Stimulated activated naive B cell treated with anti-CD40 and anti-IgM and Interleukin-4, amounts not matched to agents 10 μg/mL and 1 μg/mL and 100 μg/mL, for 72 hours (primary cell): ENCODE results near the gene FCHSD2.
A peak's percentile ranks its signal among the peaks of the same experiment; 100 is the strongest.
"Not testable (repeated sequence)": the region's sequence is repeated elsewhere in the genome, so short reads cannot be mapped to it uniquely, and the experiment has no call there.

Experiments
- ATAC-seq, 2 donors: fragments of 150-1000 bp; cut with Tn5 transposase; replicated peaks; 2 replicates each; pipeline ENCODE4 v1.10.0; 2021; ENCODE audit warnings: moderate library complexity in 1 of 2
- DNase-seq: peaks from one replicate; pipeline ENCODE4 v3.0.0; 2021
- H3K27ac Mint-ChIP-seq: one replicate; pipeline ENCODE4 v1.8.0; 2022; ENCODE audit warnings: mild to moderate bottlenecking, mixed read lengths
- H3K27me3 Mint-ChIP-seq, 2 donors: one replicate each; pipeline ENCODE4 v1.8.0; 2022; ENCODE audit warnings: mixed read lengths in 2 of 2
- H3K36me3 Mint-ChIP-seq, 2 donors: one replicate each; pipeline ENCODE4 v1.8.0; 2022; ENCODE audit warnings: mixed read lengths in 2 of 2, mild to moderate bottlenecking in 1 of 2
- H3K4me1 Mint-ChIP-seq, 2 donors: one replicate each; pipeline ENCODE4 v1.8.0; 2022; ENCODE audit warnings: mixed read lengths in 2 of 2, mild to moderate bottlenecking in 1 of 2
- H3K4me3 Mint-ChIP-seq, 2 donors: one replicate each; pipeline ENCODE4 v1.8.0; 2022; ENCODE audit warnings: mild to moderate bottlenecking in 2 of 2, mixed read lengths in 2 of 2, moderate library complexity in 1 of 2
- H3K9me3 Mint-ChIP-seq, 2 donors: one replicate each; pipeline ENCODE4 v1.8.0; 2022; ENCODE audit warnings: mixed read lengths in 2 of 2, mild to moderate bottlenecking in 1 of 2

FCHSD2 gene

DNA sequence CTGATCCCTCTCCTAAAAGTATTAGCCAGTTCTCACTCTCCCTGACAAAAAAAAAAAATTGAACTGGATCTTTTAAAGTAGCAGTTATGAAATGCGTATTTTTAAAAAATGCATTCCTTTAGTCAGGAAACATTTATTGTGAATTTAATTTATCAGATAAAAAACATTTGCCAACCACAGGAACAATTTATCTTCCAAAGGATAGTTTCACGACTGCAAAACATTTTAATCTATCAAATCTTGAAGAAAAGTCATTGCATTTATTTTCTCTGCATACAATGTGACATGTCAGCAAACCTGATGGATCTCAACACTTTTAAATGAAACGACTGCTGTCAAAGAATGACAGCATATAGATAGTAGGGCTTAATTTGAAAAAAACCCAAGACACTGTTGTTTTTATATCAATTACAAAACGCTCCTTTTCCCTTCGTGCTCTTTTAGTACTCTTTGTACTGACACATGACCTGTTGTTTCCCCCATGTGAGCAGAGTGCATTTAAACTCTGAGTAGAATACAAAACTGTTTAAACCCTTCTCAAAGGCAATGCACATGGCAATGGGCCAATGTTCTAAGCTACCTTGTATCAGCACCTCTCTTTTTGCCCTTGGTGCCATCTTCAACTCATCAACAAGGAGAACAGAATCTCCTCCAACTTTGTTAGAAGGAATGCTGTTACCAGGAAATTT, 220.9 kb downstream of the FCHSD2 start:
- Mint-ChIP-seq H3K4me3 (no peak overlapping the region), H3K27me3 (no peaks in the 10 kb centered on the region), H3K9me3 (no peaks in the 10 kb centered on the region), H3K36me3 (peaks cover 25 to 38% of the 10 kb centered on the region in 2 donors), H3K27ac (peak overlapping the region; percentile 33), H3K4me1 (peaks cover 13 to 30% of the 10 kb centered on the region in 2 donors)
- ATAC-seq (no peak), DNase-seq (no peak)

GRCh38 chr11:72920001-72920400, 222.1 kb downstream of the FCHSD2 start:
- Mint-ChIP-seq H3K9me3 (no peaks in the 10 kb centered on the region), H3K4me1 (peaks cover 11 to 25% of the 10 kb centered on the region in 2 donors), H3K27ac (peak overlapping the region; percentile 60), H3K27me3 (no peaks in the 10 kb centered on the region), H3K4me3 (no peak overlapping the region), H3K36me3 (peaks cover 31 to 43% of the 10 kb centered on the region in 2 donors)
- DNase-seq (no peak), ATAC-seq (no peak)

GRCh38 chr11:72918851-72919250, 223.3 kb downstream of the FCHSD2 start:
- H3K4me1 Mint-ChIP-seq: peaks cover 12 to 21% of the 10 kb centered on the region in 2 donors
- H3K36me3 Mint-ChIP-seq: peaks cover 42 to 52% of the 10 kb centered on the region in 2 donors
- peaks cover 0 to 3% of the 10 kb centered on the region in 2 donors for H3K9me3 Mint-ChIP-seq
- H3K4me3 Mint-ChIP-seq: no peak overlapping the region
- no peak for DNase-seq
- no peak overlapping the region for H3K27ac Mint-ChIP-seq
- no peak for ATAC-seq
- no peaks in the 10 kb centered on the region for H3K27me3 Mint-ChIP-seq

- Mint-ChIP-seq H3K9me3 (peaks cover 14 to 16% of the 10 kb centered on the region in 2 donors), H3K27me3 (no peaks in the 10 kb centered on the region), H3K4me3 (no peak overlapping the region), H3K27ac (no peak overlapping the region), H3K36me3 (peaks cover 79 to 85% of the 10 kb centered on the region in 2 donors), H3K4me1 (peaks cover 8 to 9% of the 10 kb centered on the region in 2 donors)
- ATAC-seq (no peak), DNase-seq (no peak)
Observed at GRCh38 chr11:72912253-72912652, 229.9 kb downstream of the FCHSD2 start.

DNA sequence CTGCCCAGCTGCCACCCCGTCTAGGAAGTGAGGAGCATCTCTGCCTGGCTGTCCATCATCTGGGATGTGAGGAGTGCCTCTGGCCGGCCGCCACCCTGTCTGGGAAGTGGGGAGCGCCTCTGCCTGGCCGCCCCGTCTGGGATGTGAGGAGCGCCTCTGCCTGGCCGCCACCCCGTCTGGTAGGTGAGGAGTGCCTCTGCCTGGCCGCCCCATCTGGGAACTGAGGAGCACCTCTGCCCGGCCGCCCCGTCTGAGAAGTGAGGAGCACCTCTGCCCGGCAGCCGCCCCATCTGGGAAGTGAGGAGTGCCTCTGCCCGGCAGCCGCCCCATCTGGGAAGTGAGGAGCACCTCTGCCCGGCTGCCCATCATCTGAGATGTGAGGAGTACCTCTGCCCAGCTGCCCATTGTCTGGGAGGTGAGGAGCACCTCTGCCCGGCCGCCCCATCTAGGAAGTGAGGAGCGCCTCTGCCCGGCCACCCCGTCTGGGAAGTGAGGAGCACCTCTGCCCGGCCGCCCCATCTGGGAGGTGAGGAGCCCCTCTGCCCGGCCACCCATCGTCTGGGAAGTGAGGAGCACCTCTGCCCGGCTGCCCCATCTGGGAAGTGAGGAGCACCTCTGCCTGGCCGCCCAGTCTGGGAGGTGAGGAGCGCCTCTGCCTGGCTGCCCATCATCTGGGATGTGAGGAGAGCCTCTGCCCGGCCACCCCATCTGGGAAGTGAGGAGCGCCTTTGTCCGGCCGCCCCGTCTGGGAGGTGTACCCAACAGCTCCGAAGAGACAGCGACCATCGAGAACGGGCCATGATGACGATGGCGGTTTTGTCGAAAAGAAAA, 232.3 kb downstream of the FCHSD2 start:
- not testable (repeated sequence) for H3K27me3 Mint-ChIP-seq, DNase-seq, H3K4me3 Mint-ChIP-seq, ATAC-seq
- Mint-ChIP-seq H3K27ac (peak overlapping the region; percentile 77), H3K9me3 (peaks cover 16 to 17% of the 10 kb centered on the region in 2 donors), H3K36me3 (peaks cover 73 to 88% of the 10 kb centered on the region in 2 donors), H3K4me1 (peaks cover 4 to 14% of the 10 kb centered on the region in 2 donors)

DNA sequence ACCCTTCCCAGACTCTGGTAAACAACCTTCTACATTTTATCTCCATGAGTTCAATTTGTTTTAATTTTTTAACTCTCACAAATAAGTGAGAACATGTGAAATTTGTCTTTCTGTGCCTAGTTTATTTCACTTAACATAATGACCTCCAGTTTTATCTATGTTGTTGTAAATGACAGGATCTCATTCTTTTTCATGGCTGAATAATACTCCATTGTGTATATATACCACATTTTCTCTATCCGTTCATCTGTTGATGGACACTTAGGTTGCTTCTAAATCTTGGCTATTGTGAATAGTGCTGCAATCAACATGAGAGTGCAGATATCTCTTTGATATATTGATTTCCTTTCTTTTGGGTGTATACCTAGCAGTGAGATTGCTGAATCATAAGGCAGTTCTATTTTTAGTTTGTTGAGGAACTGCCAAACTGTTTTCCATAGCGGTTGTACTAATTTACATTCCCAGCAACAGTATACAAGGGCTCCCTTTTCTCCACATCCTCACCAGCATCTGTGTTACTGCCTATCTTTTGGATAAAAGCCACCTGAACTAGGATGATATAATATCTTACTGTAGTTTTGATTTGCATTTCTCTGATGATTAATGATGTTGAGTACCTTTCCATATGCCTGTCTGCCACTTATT, 234.0 kb downstream of the FCHSD2 start:
- peaks cover 0 to 15% of the 10 kb centered on the region in 2 donors for H3K4me1 Mint-ChIP-seq

GRCh38 chr11:72904016-72904415, 238.1 kb downstream of the FCHSD2 start:
- no peak overlapping the region for H3K4me3 Mint-ChIP-seq
- H3K4me1 Mint-ChIP-seq: peaks cover 0 to 19% of the 10 kb centered on the region in 2 donors
- H3K27ac Mint-ChIP-seq: no peak overlapping the region
- DNase-seq: no peak
- H3K9me3 Mint-ChIP-seq: peaks cover 3 to 8% of the 10 kb centered on the region in 2 donors
- ATAC-seq: no peak
- peaks cover 35 to 58% of the 10 kb centered on the region in 2 donors for H3K36me3 Mint-ChIP-seq
- H3K27me3 Mint-ChIP-seq: no peaks in the 10 kb centered on the region

More for the DNA sequence above, 234.0 kb downstream of the FCHSD2 start:
- no peak overlapping the region for H3K4me3 Mint-ChIP-seq
- H3K27me3 Mint-ChIP-seq: no peaks in the 10 kb centered on the region
- ATAC-seq: no peak
- H3K9me3 Mint-ChIP-seq: peaks cover 11 to 16% of the 10 kb centered on the region in 2 donors
- peaks cover 63 to 84% of the 10 kb centered on the region in 2 donors for H3K36me3 Mint-ChIP-seq
- no peak for DNase-seq
- peak overlapping the region; percentile 81 for H3K27ac Mint-ChIP-seq

GRCh38 chr11:72901374-72901773, 240.7 kb downstream of the FCHSD2 start:
- Mint-ChIP-seq H3K9me3 (no peaks in the 10 kb centered on the region), H3K4me3 (no peak overlapping the region), H3K27ac (peak overlapping the region; percentile 59), H3K4me1 (peaks cover 0 to 19% of the 10 kb centered on the region in 2 donors), H3K36me3 (peaks cover 16 to 42% of the 10 kb centered on the region in 2 donors), H3K27me3 (no peaks in the 10 kb centered on the region)
- DNase-seq (no peak), ATAC-seq (no peak)

DNA sequence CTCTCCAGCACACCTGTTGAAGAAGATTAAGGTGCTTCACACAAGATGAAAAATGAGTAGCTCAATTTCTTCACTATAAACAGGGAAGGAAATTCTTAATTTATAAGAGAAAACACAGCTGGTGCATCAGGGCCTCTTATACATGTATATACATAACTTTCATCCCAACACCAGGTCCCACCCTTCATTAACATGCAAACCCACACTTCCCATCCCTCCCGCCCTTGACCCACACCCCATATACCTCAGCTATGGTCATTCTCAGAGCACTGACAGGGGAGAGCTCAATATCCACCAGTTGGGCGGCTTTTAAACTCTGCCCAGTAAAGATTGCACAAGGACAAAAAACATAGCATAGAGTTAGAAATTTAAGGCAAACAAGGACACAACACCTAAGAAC, 242.1 kb downstream of the FCHSD2 start:
- DNase-seq: no peak
- no peaks in the 10 kb centered on the region for H3K9me3 Mint-ChIP-seq
- H3K4me3 Mint-ChIP-seq: no peak overlapping the region
- H3K27ac Mint-ChIP-seq: peak overlapping the region; percentile 4
- peaks cover 0 to 11% of the 10 kb centered on the region in 2 donors for H3K4me1 Mint-ChIP-seq
- no peaks in the 10 kb centered on the region for H3K27me3 Mint-ChIP-seq
- peaks cover 13 to 31% of the 10 kb centered on the region in 2 donors for H3K36me3 Mint-ChIP-seq
- no peak for ATAC-seq

GRCh38 chr11:72899238-72899637, 242.9 kb downstream of the FCHSD2 start:
- DNase-seq (no peak), ATAC-seq (no peak)

GRCh38 chr11:72897506-72897905, 244.6 kb downstream of the FCHSD2 start:
- H3K4me3 Mint-ChIP-seq: no peak overlapping the region
- H3K9me3 Mint-ChIP-seq: no peaks in the 10 kb centered on the region
- peaks cover 0 to 4% of the 10 kb centered on the region in 2 donors for H3K4me1 Mint-ChIP-seq
- peaks cover 9 to 15% of the 10 kb centered on the region in 2 donors for H3K36me3 Mint-ChIP-seq
- DNase-seq: no peak
- ATAC-seq: no peak
- no peak overlapping the region for H3K27ac Mint-ChIP-seq
- no peaks in the 10 kb centered on the region for H3K27me3 Mint-ChIP-seq

More at GRCh38 chr11:72899238-72899637, 242.9 kb downstream of the FCHSD2 start:
- no peaks in the 10 kb centered on the region for H3K27me3 Mint-ChIP-seq
- H3K27ac Mint-ChIP-seq: no peak overlapping the region
- peaks cover 0 to 4% of the 10 kb centered on the region in 2 donors for H3K4me1 Mint-ChIP-seq
- H3K9me3 Mint-ChIP-seq: no peaks in the 10 kb centered on the region
- no peak overlapping the region for H3K4me3 Mint-ChIP-seq
- peaks cover 13 to 27% of the 10 kb centered on the region in 2 donors for H3K36me3 Mint-ChIP-seq

DNA sequence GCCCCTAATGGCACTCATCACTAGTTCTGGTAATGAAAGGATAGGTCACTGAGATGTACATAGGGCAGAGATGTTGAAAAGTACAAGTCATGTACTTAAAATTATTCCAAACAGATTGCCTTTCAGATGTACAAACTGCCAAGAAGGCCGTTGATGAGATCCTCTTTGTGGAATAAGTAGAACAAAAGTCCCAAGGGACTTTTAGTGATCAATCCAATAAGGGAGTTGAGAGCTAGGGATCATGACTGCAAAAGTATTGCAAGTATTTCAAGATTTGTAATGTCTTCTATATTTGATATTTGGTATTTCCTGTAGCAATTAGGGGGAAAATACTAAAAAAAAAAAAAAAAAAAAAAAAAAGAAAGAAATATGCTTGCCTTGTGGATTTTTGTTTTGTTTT, 245.7 kb downstream of the FCHSD2 start:
- H3K4me1 Mint-ChIP-seq: peaks cover 0 to 4% of the 10 kb centered on the region in 2 donors
- ATAC-seq: no peak
- peaks cover 8 to 22% of the 10 kb centered on the region in 2 donors for H3K36me3 Mint-ChIP-seq
- no peak for DNase-seq
- no peaks in the 10 kb centered on the region for H3K27me3 Mint-ChIP-seq
- H3K9me3 Mint-ChIP-seq: no peaks in the 10 kb centered on the region
- H3K27ac Mint-ChIP-seq: no peak overlapping the region
- H3K4me3 Mint-ChIP-seq: no peak overlapping the region

DNA sequence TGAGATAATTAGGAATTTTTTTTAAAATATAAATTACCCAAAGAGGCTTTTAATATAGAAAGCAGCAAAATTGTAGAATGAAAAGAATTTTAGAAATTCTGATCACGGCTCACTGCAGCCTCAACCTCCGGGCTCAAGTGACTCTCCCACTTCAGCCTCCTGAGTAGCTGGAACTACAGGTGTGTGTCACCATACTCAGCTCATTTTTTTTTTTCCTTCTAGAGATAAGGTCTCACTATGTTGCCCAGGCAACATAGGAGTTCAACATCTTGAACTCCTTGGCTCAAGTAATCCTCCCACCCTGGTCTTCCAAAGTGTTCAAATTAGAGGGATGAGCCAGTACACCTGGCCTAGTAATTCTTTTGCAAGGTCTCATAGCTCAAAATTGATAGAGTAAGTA, 251.2 kb downstream of the FCHSD2 start:
- Mint-ChIP-seq H3K4me1 (peaks cover 4 to 10% of the 10 kb centered on the region in 2 donors), H3K9me3 (no peaks in the 10 kb centered on the region), H3K27me3 (no peaks in the 10 kb centered on the region), H3K36me3 (peaks cover 19 to 34% of the 10 kb centered on the region in 2 donors), H3K27ac (peak overlapping the region; percentile 25), H3K4me3 (no peak overlapping the region)
- DNase-seq: no peak
- no peak for ATAC-seq

- Mint-ChIP-seq H3K9me3 (peaks cover 0 to 2% of the 10 kb centered on the region in 2 donors), H3K27me3 (no peaks in the 10 kb centered on the region), H3K4me3 (no peak overlapping the region), H3K36me3 (peaks cover 43 to 46% of the 10 kb centered on the region in 2 donors), H3K27ac (peak overlapping the region; percentile 63), H3K4me1 (peaks cover 4 to 30% of the 10 kb centered on the region in 2 donors)
- DNase-seq: no peak
- no peak for ATAC-seq
Observed at GRCh38 chr11:72886619-72887018, 255.5 kb downstream of the FCHSD2 start.
